Measurements from ENCODE around the gene UBE2E3.
A peak's percentile ranks its signal among the peaks of the same experiment; 100 is the strongest.
"Not testable (repeated sequence)": the region's sequence is repeated elsewhere in the genome, so short reads cannot be mapped to it uniquely, and the experiment has no call there.

The UBE2E3 gene

GRCh38 chr2:180980106-180980942, at the start of gene UBE2E3:
Gene UBE2E3 (plus strand): TSS chr2:180980605. CDS start chr2:180982043, 1,438 bp downstream.
- peak; percentile 89 for DNase-seq (ENCODE audit: low spot score)

DNA sequence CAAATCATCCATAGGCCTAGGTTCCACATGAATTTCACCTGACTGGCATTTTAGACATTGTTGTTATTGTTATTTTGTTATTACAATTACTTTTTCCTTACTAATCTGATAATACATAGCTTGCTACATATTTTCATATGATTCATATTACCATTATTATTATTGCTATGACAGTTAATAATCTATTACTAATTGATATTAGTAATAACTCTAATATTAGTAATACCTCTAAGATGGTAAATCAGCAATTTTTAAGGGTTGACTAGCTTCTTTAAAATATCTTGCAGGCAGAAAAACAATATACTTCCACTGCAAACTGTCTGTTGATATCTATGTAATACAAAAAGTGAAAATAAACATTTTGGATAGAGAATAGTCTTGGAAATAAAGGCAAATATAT, 48.6 kb upstream of the UBE2E3 start:
- no peak for DNase-seq (ENCODE audit: low spot score)

GRCh38 chr2:180933332-180933731, 47.1 kb upstream of the UBE2E3 start:
- DNase-seq (ENCODE audit: low spot score): no peak

DNA sequence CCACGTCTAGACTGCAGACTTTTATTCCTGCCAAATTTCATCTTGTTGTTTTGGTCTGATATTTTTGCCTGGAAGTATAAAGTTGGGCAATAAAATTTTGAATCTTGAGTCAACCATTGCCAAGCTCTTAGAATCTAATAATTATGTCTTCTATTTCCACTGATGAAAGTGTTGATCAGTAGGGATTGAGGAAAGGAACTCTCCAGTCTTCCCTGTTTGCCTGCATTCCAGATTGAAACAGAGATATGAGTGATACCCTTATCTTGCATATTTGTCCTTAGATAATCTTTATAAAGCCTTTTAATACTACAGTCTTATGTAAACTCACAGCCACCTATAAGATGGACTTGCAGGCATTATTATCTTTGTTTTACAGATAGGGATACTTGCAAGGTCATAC, 45.5 kb upstream of the UBE2E3 start:
- DNase-seq (ENCODE audit: low spot score): no peak

DNA sequence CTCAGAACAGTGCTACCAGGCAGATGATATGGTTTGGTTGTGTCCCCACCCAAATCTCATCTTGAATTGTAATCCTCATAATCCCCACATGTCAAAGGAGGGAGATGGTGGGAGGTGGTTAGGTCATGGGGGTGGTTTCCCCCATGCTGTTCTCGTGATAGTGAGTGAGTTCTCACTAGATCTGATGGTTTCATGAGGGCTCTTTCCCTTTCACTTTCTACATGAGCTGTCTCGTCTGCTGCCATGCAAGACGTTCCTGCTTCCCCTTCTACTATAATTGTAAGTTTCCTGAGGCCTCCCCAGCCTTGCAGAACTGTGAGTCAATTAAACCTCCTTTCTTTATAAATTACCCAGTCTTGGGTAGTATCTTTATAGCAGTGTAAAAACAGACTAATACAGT, 42.9 kb upstream of the UBE2E3 start:
- not testable (repeated sequence) for DNase-seq (ENCODE audit: low spot score)

DNA sequence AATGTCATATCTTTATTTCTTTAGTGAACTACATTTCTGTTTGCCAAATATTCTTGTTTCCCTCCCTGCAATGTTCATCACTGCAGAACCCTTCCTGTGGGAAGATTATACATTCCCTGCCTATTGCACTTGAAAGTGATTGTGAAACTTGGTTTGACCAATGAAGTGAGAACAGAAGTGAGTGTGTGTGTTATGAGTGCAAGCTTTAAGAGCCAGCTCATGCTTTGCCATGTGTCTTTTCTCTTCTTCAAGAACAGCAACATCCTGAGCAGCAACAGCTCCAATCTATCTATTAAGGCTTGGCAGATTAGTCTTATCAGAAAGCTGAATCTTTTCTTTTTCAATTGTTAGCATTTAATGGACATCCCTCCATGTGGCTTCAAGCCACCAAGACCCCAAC, 42.0 kb upstream of the UBE2E3 start:
- DNase-seq (ENCODE audit: low spot score): no peak

GRCh38 chr2:180943275-180943674, 37.1 kb upstream of the UBE2E3 start:
- no peak for DNase-seq (ENCODE audit: low spot score)

DNA sequence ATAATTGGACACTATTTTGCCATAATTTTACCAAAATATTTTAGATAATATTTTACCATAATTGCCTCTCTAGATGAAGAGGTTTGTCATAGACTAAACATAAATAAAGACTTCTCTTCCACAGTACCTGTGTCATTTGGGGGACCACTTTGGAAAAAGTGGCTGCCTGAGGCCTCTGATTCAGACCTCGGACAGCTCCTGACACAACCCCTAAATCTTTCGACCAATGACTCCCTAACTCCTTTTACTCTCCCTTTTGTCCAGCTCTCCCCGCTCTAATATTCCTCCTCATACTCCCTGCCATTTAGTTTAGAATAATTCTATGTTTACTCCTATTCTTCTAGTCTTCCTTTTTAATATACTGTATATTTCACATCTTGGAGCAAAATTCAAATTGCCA, 36.0 kb upstream of the UBE2E3 start:
- no peak for DNase-seq (ENCODE audit: low spot score)

DNA sequence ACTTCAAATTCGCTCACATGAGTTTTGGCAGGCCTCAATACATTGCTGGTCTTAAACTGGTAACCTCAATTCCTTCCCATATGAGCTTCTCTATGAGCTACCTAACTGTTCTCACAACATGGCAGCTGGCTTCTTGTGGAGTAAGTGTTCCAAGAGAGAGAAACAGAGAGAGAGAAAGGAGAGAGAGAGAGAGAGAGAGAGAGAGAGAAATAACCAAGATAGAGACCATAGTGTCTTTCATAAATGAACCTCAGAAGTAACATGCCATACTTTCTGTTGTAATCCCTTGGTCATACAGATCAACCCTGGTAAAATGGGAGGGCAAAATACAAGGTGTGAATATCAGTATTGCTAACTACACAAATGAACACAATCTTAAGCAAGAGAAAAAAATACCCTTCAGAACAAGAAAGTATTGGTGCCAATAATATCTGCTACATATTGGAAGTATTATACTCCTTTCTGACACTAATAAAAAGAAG, 33.2 kb upstream of the UBE2E3 start:
- DNase-seq (ENCODE audit: low spot score): no peak

- DNase-seq (ENCODE audit: low spot score): no peak
Observed at GRCh38 chr2:180949896-180950295, 30.5 kb upstream of the UBE2E3 start.

DNA sequence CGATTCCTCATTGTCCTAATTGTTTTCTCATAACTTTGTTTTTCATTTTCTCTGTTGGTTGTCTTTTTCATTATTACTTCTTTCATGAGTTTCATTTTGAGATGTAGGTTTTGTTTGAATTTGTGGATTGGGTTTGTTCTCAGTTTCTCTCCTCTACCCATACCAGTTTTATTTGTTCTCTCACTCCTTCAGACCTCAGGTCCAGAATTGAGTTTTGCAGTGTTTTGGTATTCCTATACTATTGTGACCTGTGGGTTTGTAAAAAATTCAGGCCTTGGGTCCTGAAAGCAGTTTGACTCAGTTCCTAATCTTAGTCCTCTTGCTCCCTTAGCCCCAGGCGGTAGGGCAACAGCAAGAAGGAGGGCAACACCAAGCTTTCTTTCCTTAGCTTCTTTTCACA, 28.3 kb upstream of the UBE2E3 start:
- DNase-seq (ENCODE audit: low spot score): no peak

DNA sequence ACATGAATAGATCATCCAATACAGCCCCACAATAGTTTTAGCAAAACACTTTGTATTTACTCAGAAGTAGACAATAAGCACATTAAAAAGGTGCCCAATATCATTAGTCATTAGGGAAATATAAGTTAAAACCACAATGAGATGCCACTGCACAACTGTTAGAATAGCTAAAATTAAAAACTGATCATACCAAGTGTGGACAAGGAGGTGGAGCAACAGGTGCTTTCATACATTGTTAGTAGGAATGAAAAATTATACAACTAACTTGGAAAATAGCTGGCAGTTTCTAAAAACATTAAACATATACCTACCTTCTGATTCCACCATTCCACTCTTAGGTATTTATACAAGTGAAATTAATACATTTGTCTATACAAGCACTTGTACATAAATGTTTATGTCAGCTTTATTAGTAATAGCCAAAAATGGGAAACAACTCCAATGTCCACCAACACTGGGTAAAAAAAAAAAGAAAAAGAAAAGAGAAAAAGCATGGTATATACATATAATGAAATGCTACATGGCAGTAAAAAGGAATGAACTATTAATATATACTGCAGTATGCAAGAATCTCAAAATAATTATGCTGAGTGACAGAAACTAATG, 27.6 kb upstream of the UBE2E3 start:
- no peak for DNase-seq (ENCODE audit: low spot score)

DNA sequence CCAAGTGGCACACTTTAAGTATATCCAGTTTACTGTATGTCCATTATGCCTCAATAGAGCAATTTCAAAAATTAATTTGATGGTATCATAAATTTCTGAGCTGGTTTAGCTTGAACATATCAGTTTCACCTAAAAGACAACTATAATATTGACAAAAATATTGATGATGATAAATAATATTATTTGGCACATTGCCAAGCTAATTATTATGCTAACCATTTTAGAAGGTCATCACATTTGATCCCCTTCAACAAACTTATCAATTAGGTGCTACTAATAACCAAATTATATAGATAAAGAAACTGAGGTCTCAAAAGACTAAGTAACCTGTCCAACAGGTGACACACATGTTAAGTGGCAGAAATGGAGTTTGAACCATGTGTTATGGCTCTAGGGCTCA, 26.9 kb upstream of the UBE2E3 start:
- DNase-seq (ENCODE audit: low spot score): no peak

GRCh38 chr2:180955101-180955500, 25.3 kb upstream of the UBE2E3 start:
- DNase-seq (ENCODE audit: low spot score): no peak

- no peak for DNase-seq (ENCODE audit: low spot score)
Observed at GRCh38 chr2:180959787-180960186, 20.6 kb upstream of the UBE2E3 start.

- DNase-seq (ENCODE audit: low spot score): no peak
Observed at GRCh38 chr2:180960982-180961381, 19.4 kb upstream of the UBE2E3 start.

GRCh38 chr2:180962727-180963314, 17.6 kb upstream of the UBE2E3 start:
- no peak for DNase-seq (ENCODE audit: low spot score)

DNA sequence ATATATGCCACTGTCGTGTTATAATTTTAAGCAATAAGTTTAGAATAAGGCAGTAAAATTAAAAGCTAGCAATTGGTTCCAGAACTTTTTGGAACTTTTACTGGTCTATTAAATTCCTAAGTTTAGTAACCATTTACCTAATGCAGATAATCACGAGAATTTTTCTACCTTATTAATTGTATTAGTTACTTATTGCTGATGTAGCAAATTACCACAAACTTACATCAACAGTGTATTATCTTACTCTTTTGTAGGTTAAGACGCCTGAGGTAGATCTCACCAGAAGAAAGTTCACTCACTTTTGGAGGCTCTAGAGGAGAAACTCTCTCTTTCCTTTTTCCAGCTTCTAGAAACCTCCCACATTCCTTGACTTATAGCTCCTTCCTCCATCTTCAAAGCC, 14.0 kb upstream of the UBE2E3 start:
- no peak for DNase-seq (ENCODE audit: low spot score)

DNA sequence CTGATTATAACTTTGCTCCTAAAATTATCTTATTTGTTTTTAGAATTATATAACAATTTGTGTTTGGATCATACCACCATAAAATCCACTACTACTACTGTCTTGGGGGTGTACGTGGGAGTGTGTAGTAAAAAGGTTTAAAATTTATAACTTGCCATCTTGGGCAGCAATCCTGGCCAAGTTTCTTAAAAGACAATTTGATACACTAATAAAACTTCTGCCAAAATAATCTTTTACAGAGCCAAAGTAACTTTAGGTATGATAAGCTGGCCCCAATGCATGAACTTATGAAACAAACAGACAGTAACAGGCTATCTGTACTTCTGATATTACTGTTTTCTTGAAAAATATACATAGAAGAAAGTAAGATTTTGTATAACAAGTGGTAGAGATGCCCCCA, 11.3 kb upstream of the UBE2E3 start:
- DNase-seq (ENCODE audit: low spot score): no peak

- DNase-seq (ENCODE audit: low spot score): no peak
Observed at GRCh38 chr2:180970016-180970415, 10.4 kb upstream of the UBE2E3 start.

DNA sequence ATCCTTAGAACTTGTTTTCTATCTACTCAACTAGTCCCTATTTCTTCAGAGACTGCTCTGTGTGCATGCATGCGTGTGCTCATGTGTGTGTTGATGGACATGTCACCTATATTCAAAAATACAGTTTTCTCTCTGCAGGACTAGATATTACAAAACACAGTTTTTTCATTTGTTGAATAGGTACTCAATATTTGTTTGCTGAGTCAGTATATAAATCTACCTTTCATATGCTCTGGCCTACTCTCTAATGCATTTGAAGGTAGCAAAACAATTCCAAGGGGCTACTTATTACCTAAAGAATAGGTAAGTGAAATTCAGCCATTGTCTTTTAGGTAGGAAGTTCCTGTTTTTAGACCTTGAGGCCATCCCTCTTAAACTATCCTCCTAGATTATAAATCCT, 8.6 kb upstream of the UBE2E3 start:
- DNase-seq (ENCODE audit: low spot score): no peak

GRCh38 chr2:180975585-180975984, 4.8 kb upstream of the UBE2E3 start:
- DNase-seq (ENCODE audit: low spot score): no peak
